Ureter (tissue), 1 donor: Measurements from ENCODE around the gene GSTM5. TPM values are rescaled to one million over a fixed set of nuclear protein-coding genes. Genes with fewer than 3 reads are reported as not detected.
"Not testable (repeated sequence)": the region's sequence is repeated elsewhere in the genome, so short reads cannot be mapped to it uniquely, and the experiment has no call there.

Experiments used
- DNase-seq: peaks from one replicate; pipeline ENCODE4 v3.0.0-alpha.2; 2020; ENCODE audit warnings: low spot score
- total RNA-seq: library from RNA; stranded (reverse); gene quantifications from one replicate; pipeline ENCODE4 v1.2.4, GENCODE V29; 2023
- donor health status: DM: yes; HTN: yes; CAD: no.

The GSTM5 gene
- total RNA-seq, 1 donor from 2014 or later: 11.6 TPM

GRCh38 chr1:109761227-109762038, 49.4 kb downstream of the GSTM5 start:
- DNase-seq: peak; percentile 41

- DNase-seq: no peak
Observed at GRCh38 chr1:109762039-109762585, 50.1 kb downstream of the GSTM5 start.

GRCh38 chr1:109762821-109763645, 51.0 kb downstream of the GSTM5 start:
- peak; percentile 59 for DNase-seq

GRCh38 chr1:109763646-109764415, 51.8 kb downstream of the GSTM5 start, which contains the start of gene EPS8L3:
Gene EPS8L3, minus strand, starts transcription at chr1:109763923. Its CDS starts 2,174 bp downstream, at chr1:109761749.
- DNase-seq: peak; percentile 41

- peak; percentile 36 for DNase-seq
Observed at GRCh38 chr1:109764561-109765482, 52.8 kb downstream of the GSTM5 start.

- DNase-seq: no peak
Observed at GRCh38 chr1:109765483-109765815, 53.4 kb downstream of the GSTM5 start.

GRCh38 chr1:109765896-109766615, 54.0 kb downstream of the GSTM5 start:
- peak; percentile 38 for DNase-seq

- not testable (repeated sequence) for DNase-seq
Observed at GRCh38 chr1:109766991-109767636, 55.1 kb downstream of the GSTM5 start.

Other genes with a start within 250 kb of the GSTM5 start
- gene SYPL2, start 245.7 kb upstream of the GSTM5 start, total RNA-seq: 2.0 TPM
- 6.0 TPM for gene ATXN7L2, start 228.3 kb upstream of the GSTM5 start, total RNA-seq
- 10.5 TPM for gene CYB561D1, start 218.2 kb upstream of the GSTM5 start, total RNA-seq
- 6.0 TPM for gene AMIGO1, start 202.5 kb upstream of the GSTM5 start, total RNA-seq
- not detected for gene GPR61, start 172.4 kb upstream of the GSTM5 start, total RNA-seq
- 6.6 TPM for gene GNAI3, start 163.6 kb upstream of the GSTM5 start, total RNA-seq
- not detected for gene GNAT2, start 92.6 kb upstream of the GSTM5 start, total RNA-seq
- gene AMPD2, start 92.4 kb upstream of the GSTM5 start, total RNA-seq: 45.8 TPM
- gene GSTM4, start 56.2 kb upstream of the GSTM5 start, total RNA-seq: 38.2 TPM
- 104 TPM for gene GSTM2, start 44.2 kb upstream of the GSTM5 start, total RNA-seq
- gene GSTM1, start 24.4 kb upstream of the GSTM5 start, total RNA-seq: not detected
- gene GSTM3, start 28.8 kb downstream of the GSTM5 start, total RNA-seq: 55.6 TPM
- 0.55 TPM for gene EPS8L3, start 51.7 kb downstream of the GSTM5 start, total RNA-seq
- 26.1 TPM for gene CSF1, start 198.6 kb downstream of the GSTM5 start, total RNA-seq